Measurements from ENCODE around the gene FAM229B. TPM values are rescaled to one million over a fixed set of nuclear protein-coding genes. Genes with fewer than 3 reads are reported as not detected.
"Not testable (repeated sequence)": the region's sequence is repeated elsewhere in the genome, so short reads cannot be mapped to it uniquely, and the experiment has no call there.

The FAM229B gene
- total and polyA plus RNA-seq, 2 donors (not counting 3 experiments of a cell fraction or from before 2014, with no cell fraction given): 9.1 to 10.6 TPM

DNA sequence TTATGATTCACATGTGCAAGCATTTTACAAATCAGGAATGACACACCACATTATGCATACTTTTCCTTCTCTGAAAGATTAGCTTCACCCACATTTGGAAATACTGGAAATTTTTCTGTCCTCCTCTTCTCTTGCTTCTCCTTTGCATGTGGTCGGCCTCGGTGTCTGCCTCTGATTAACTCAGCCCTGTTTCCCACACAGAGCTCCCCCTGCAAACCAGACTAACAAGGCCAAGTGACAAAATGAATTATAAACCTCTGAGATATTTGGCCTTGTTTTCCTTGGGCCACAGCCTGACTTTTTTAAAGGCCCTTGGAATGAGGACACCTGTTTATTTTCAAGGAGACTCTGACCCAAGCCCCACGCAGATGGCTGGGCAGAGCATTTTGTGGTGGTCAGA is 42.5 kb upstream of the FAM229B start:
- DNase-seq (ENCODE audit: low read depth, low spot score): no peak
- H3K79me2 ChIP-seq (ENCODE audit: control insufficient read depth, insufficient read depth, low read length): no peaks in the 10 kb centered on the region
- H3K9ac ChIP-seq (replicated peaks; ENCODE audit: extremely low read depth, insufficient read depth, low read length): no peak overlapping the region
- peaks cover 25% of the 10 kb centered on the region for H3K4me1 ChIP-seq (ENCODE audit: control insufficient read depth, extremely low read depth, insufficient read depth, low read length)
- dilution Hi-C loops (cut with MboI; ENCODE audit: extremely low pct_ligation_motif_present, low sequenced_read_pairs) (no loop called here), intact Hi-C loops (cut with micrococcal nuclease) (loop anchor here (5.0 to 10.0 kb wide), 3 partner anchors 243 to 680 kb away; no protein-coding TSS in a partner anchor)
- no peak overlapping the region for H2AFZ ChIP-seq (ENCODE audit: low read depth, low read length)
- H3K4me2 ChIP-seq (ENCODE audit: insufficient read depth, low read length): no peak overlapping the region
- BruUV-seq (replicated peaks): no TSS peak
- H3K9me1 ChIP-seq (replicated peaks; ENCODE audit: control insufficient read depth, extremely low read depth, insufficient read depth, low read length): no peaks in the 10 kb centered on the region
- H3K36me3 ChIP-seq (ENCODE audit: control insufficient read depth in 2 of 2, extremely low read depth in 1 of 2, insufficient read depth in 2 of 2, low read length in 2 of 2): no peaks in the 10 kb centered on the region
- no peak for FAIRE-seq
- ChIA-PET CTCF (interaction anchor here (1.4 to 5.1 kb wide), 3 partner anchors 34 to 1033 kb away, joined by 3 to 56 read pairs (median 30); no protein-coding TSS in a partner anchor), POLR2A (no interaction called here)
- H4K20me1 ChIP-seq (replicated peaks; ENCODE audit: control insufficient read depth, extremely low read depth, insufficient read depth, low read length): no peaks in the 10 kb centered on the region
- H3K9me3 ChIP-seq (replicated peaks; ENCODE audit: control insufficient read depth, insufficient read depth, low read length): no peaks in the 10 kb centered on the region
- H3K27me3 ChIP-seq (ENCODE audit: control insufficient read depth in 2 of 2, insufficient read depth in 2 of 2, low read length in 2 of 2): no peaks in the 10 kb centered on the region
- H3K27ac ChIP-seq (ENCODE audit: insufficient read depth, low read depth, low read length): no peak overlapping the region
- TF ChIP-seq, protein P1, sequence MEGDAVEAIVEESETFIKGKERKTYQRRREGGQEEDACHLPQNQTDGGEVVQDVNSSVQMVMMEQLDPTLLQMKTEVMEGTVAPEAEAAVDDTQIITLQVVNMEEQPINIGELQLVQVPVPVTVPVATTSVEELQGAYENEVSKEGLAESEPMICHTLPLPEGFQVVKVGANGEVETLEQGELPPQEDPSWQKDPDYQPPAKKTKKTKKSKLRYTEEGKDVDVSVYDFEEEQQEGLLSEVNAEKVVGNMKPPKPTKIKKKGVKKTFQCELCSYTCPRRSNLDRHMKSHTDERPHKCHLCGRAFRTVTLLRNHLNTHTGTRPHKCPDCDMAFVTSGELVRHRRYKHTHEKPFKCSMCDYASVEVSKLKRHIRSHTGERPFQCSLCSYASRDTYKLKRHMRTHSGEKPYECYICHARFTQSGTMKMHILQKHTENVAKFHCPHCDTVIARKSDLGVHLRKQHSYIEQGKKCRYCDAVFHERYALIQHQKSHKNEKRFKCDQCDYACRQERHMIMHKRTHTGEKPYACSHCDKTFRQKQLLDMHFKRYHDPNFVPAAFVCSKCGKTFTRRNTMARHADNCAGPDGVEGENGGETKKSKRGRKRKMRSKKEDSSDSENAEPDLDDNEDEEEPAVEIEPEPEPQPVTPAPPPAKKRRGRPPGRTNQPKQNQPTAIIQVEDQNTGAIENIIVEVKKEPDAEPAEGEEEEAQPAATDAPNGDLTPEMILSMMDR (IDR thresholded peaks at IDR 0.05; ENCODE audit: extremely low read depth in 1 of 2, insufficient read depth in 1 of 2, low read depth in 1 of 2, low read length in 2 of 2): no peak
- TF ChIP-seq POLR2A (IDR thresholded peaks at IDR 0.05; ENCODE audit: low read depth, low read length): no peak
- no peak for TF ChIP-seq EZH2 (IDR thresholded peaks at IDR 0.05; ENCODE audit: borderline replicate concordance, low read depth, low read length, severe bottlenecking)
- no peak for TF ChIP-seq MYC (IDR thresholded peaks at IDR 0.05; ENCODE audit: low read depth, low read length)
- no peak for TF ChIP-seq POLR2AphosphoS5 (IDR thresholded peaks at IDR 0.05; ENCODE audit: insufficient read depth, low read depth, low read length)
- no peak overlapping the region for H3K4me3 ChIP-seq (replicated peaks in 1 of 3; ENCODE audit: insufficient read depth in 1 of 3, low read depth in 1 of 3, low read length in 3 of 3)

DNA sequence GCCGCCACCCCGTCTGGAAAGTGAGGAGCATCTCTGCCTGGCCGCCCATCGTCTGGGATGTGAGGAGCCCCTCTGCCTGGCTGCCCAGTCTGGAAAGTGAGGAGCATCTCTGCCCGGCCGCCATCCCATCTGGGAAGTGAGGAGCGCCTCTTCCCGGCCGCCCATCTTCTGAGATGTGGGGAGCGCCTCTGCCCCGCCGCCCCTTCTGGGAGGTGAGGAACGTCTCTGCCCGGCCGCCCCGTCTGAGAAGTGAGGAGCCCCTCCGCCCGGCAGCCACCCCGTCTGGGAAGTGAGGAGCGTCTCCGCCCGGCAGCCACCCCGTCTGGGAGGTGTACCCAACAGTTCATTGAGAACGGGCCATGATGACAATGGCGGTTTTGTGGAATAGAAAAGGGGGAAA is 39.9 kb upstream of the FAM229B start:
- CTCF ChIA-PET: not testable (repeated sequence)

More for the DNA sequence above, 39.9 kb upstream of the FAM229B start:
- H3K9me1 ChIP-seq (replicated peaks; ENCODE audit: control insufficient read depth, extremely low read depth, insufficient read depth, low read length); H3K4me1 ChIP-seq (ENCODE audit: control insufficient read depth, extremely low read depth, insufficient read depth, low read length); H2AFZ ChIP-seq (ENCODE audit: low read depth, low read length); H3K9ac ChIP-seq (replicated peaks; ENCODE audit: extremely low read depth, insufficient read depth, low read length); POLR2A ChIA-PET; H3K9me3 ChIP-seq (replicated peaks; ENCODE audit: control insufficient read depth, insufficient read depth, low read length); BruUV-seq (replicated peaks); H4K20me1 ChIP-seq (replicated peaks; ENCODE audit: control insufficient read depth, extremely low read depth, insufficient read depth, low read length); FAIRE-seq; H3K79me2 ChIP-seq (ENCODE audit: control insufficient read depth, insufficient read depth, low read length); H3K36me3 ChIP-seq (ENCODE audit: control insufficient read depth in 2 of 2, extremely low read depth in 1 of 2, insufficient read depth in 2 of 2, low read length in 2 of 2); H3K4me3 ChIP-seq (replicated peaks in 1 of 3; ENCODE audit: insufficient read depth in 1 of 3, low read depth in 1 of 3, low read length in 3 of 3); H3K4me2 ChIP-seq (ENCODE audit: insufficient read depth, low read length); DNase-seq (ENCODE audit: low read depth, low spot score); H3K27me3 ChIP-seq (ENCODE audit: control insufficient read depth in 2 of 2, insufficient read depth in 2 of 2, low read length in 2 of 2); H3K27ac ChIP-seq (ENCODE audit: insufficient read depth, low read depth, low read length); dilution Hi-C loops (cut with MboI; ENCODE audit: extremely low pct_ligation_motif_present, low sequenced_read_pairs): not testable (repeated sequence)
- intact Hi-C loops (cut with micrococcal nuclease): loop anchor here (10.0 kb wide), 1 partner anchor 683 kb away; no protein-coding TSS in a partner anchor
